ENCODE measurements around the gene ARGFX.
A peak's percentile ranks its signal among the peaks of the same experiment; 100 is the strongest.
"Not testable (repeated sequence)": the region's sequence is repeated elsewhere in the genome, so short reads cannot be mapped to it uniquely, and the experiment has no call there.

The ARGFX gene

GRCh38 chr3:121567649-121568048 is at the start of gene ARGFX:
ARGFX (plus strand) TSS chr3:121567949; CDS start chr3:121570714, 2,765 bp downstream.
- no peak for DNase-seq (ENCODE audit: low read depth in 1 of 2, low spot score in 1 of 2)

- no peak for DNase-seq (ENCODE audit: low read depth in 1 of 2, low spot score in 1 of 2)
These were observed 49.6 kb upstream of the ARGFX start for GRCh38 chr3:121517953-121518655.

- no peak for DNase-seq (ENCODE audit: low read depth in 1 of 2, low spot score in 1 of 2)
These were observed 47.2 kb upstream of the ARGFX start for GRCh38 chr3:121520510-121520909.

GRCh38 chr3:121529308-121529707 is 38.4 kb upstream of the ARGFX start:
- no peak for DNase-seq (ENCODE audit: low read depth in 1 of 2, low spot score in 1 of 2)

- no peak for DNase-seq (ENCODE audit: low read depth in 1 of 2, low spot score in 1 of 2)
These were observed 36.5 kb upstream of the ARGFX start for GRCh38 chr3:121531269-121531668.

GRCh38 chr3:121542924-121543323 is 24.8 kb upstream of the ARGFX start:
- DNase-seq (ENCODE audit: low read depth in 1 of 2, low spot score in 1 of 2): no peak

- DNase-seq (ENCODE audit: low read depth in 1 of 2, low spot score in 1 of 2): no peak
These were observed 22.6 kb upstream of the ARGFX start for GRCh38 chr3:121545049-121545573.

- DNase-seq (ENCODE audit: low read depth in 1 of 2, low spot score in 1 of 2): peak; percentile 69 to 72
These were observed 21.9 kb upstream of the ARGFX start, which contains the start of gene POLQ for GRCh38 chr3:121545574-121546455. POLQ (minus strand) TSS chr3:121545988; CDS start chr3:121545877, 111 bp downstream.

GRCh38 chr3:121552379-121552778 is 15.4 kb upstream of the ARGFX start:
- no peak for DNase-seq (ENCODE audit: low read depth in 1 of 2, low spot score in 1 of 2)

GRCh38 chr3:121552797-121553196 is 15.0 kb upstream of the ARGFX start:
- no peak for DNase-seq (ENCODE audit: low read depth in 1 of 2, low spot score in 1 of 2)

GRCh38 chr3:121557426-121557934 is 10.3 kb upstream of the ARGFX start:
- DNase-seq (ENCODE audit: low read depth in 1 of 2, low spot score in 1 of 2): no peak

- no peak for DNase-seq (ENCODE audit: low read depth in 1 of 2, low spot score in 1 of 2)
These were observed 5.6 kb upstream of the ARGFX start for GRCh38 chr3:121562148-121562547.

GRCh38 chr3:121566773-121567172 is 976 bp upstream of the ARGFX start:
- no peak for DNase-seq (ENCODE audit: low read depth in 1 of 2, low spot score in 1 of 2)

GRCh38 chr3:121574449-121574848 is 6.7 kb downstream of the ARGFX start:
- DNase-seq (ENCODE audit: low read depth in 1 of 2, low spot score in 1 of 2): no peak

GRCh38 chr3:121581691-121582090 is 13.9 kb downstream of the ARGFX start:
- no peak for DNase-seq (ENCODE audit: low read depth in 1 of 2, low spot score in 1 of 2)

- no peak for DNase-seq (ENCODE audit: low read depth in 1 of 2, low spot score in 1 of 2)
These were observed 16.7 kb downstream of the ARGFX start for GRCh38 chr3:121584418-121584817.

- DNase-seq (ENCODE audit: low read depth in 1 of 2, low spot score in 1 of 2): no peak
These were observed 25.3 kb downstream of the ARGFX start, which contains the start of gene FBXO40 for GRCh38 chr3:121592856-121593702. FBXO40 (plus strand) TSS chr3:121593379; CDS start chr3:121620576, 27,197 bp downstream.

GRCh38 chr3:121593806-121594205 is 26.1 kb downstream of the ARGFX start:
- DNase-seq (ENCODE audit: low read depth in 1 of 2, low spot score in 1 of 2): not testable (repeated sequence)

GRCh38 chr3:121594850-121595249 is 27.1 kb downstream of the ARGFX start:
- DNase-seq (ENCODE audit: low read depth in 1 of 2, low spot score in 1 of 2): no peak

GRCh38 chr3:121595765-121596406 is 28.1 kb downstream of the ARGFX start:
- DNase-seq (ENCODE audit: low read depth in 1 of 2, low spot score in 1 of 2): no peak

All from activated T-helper 1 cell treated with anti-CD3 and anti-CD28 coated beads, Interleukin-2, amount 50 U/mL, for 16 hours (primary cell).